ENCODE measurements around the gene ACTN1.
"Not testable (repeated sequence)": the region's sequence is repeated elsewhere in the genome, so short reads cannot be mapped to it uniquely, and the experiment has no call there.

The ACTN1 gene

GRCh38 chr14:68849416-68849815 lies 129.7 kb downstream of the ACTN1 start:
- H3K27me3 ChIP-seq (ENCODE audit: insufficient read depth, low read length): no peaks in the 10 kb centered on the region
- peaks cover 2% of the 10 kb centered on the region for H3K4me1 ChIP-seq (ENCODE audit: insufficient read depth, low read length, severe bottlenecking)
- no peaks in the 10 kb centered on the region for H3K36me3 ChIP-seq (ENCODE audit: insufficient read depth, low read length)
- H3K4me2 ChIP-seq (ENCODE audit: low read length): no peak overlapping the region
- no peaks in the 10 kb centered on the region for H3K79me2 ChIP-seq (ENCODE audit: insufficient read depth, low read length)
- H3K9me3 ChIP-seq (ENCODE audit: low read length): no peaks in the 10 kb centered on the region
- no peaks in the 10 kb centered on the region for H4K20me1 ChIP-seq (ENCODE audit: insufficient read depth, low read length)
- H3K4me3 ChIP-seq (ENCODE audit: low read depth, low read length, poor library complexity, severe bottlenecking): no peak overlapping the region
- no peak overlapping the region for H3K9ac ChIP-seq (ENCODE audit: low read length)
- no peak for TF ChIP-seq EZH2 (IDR thresholded peaks at IDR 0.05; ENCODE audit: borderline replicate concordance, low read length)
- TF ChIP-seq CTCF (IDR thresholded peaks at IDR 0.05; ENCODE audit: low read length): no peak
- H3K27ac ChIP-seq (ENCODE audit: low read depth, low read length, poor library complexity, severe bottlenecking): no peak overlapping the region
- H3K9me2 ChIP-seq (ENCODE audit: low read depth, low read length): no peaks in the 10 kb centered on the region
- H3F3A ChIP-seq (ENCODE audit: insufficient read depth, low read length): no peaks in the 10 kb centered on the region
- no peak overlapping the region for H2AFZ ChIP-seq (ENCODE audit: low read length)

- Histone ChIP-seq H3K9me2 (ENCODE audit: low read depth, low read length) (no peaks in the 10 kb centered on the region), H3K27me3 (ENCODE audit: insufficient read depth, low read length) (no peaks in the 10 kb centered on the region), H2AFZ (ENCODE audit: low read length) (no peak overlapping the region), H3K36me3 (ENCODE audit: insufficient read depth, low read length) (no peaks in the 10 kb centered on the region), H3K27ac (ENCODE audit: low read depth, low read length, poor library complexity, severe bottlenecking) (no peak overlapping the region), H3K79me2 (ENCODE audit: insufficient read depth, low read length) (no peaks in the 10 kb centered on the region), H3K9me3 (ENCODE audit: low read length) (no peaks in the 10 kb centered on the region), H3F3A (ENCODE audit: insufficient read depth, low read length) (no peaks in the 10 kb centered on the region), H3K4me1 (ENCODE audit: insufficient read depth, low read length, severe bottlenecking) (peaks cover 4% of the 10 kb centered on the region), H3K4me3 (ENCODE audit: low read depth, low read length, poor library complexity, severe bottlenecking) (no peak overlapping the region), H4K20me1 (ENCODE audit: insufficient read depth, low read length) (no peaks in the 10 kb centered on the region), H3K4me2 (ENCODE audit: low read length) (no peak overlapping the region), H3K9ac (ENCODE audit: low read length) (no peak overlapping the region)
- TF ChIP-seq EZH2 (IDR thresholded peaks at IDR 0.05; ENCODE audit: borderline replicate concordance, low read length) (no peak), CTCF (IDR thresholded peaks at IDR 0.05; ENCODE audit: low read length) (no peak)
These were observed 130.8 kb downstream of the ACTN1 start for GRCh38 chr14:68848253-68848652.

- H3K36me3 ChIP-seq (ENCODE audit: insufficient read depth, low read length); H3K27me3 ChIP-seq (ENCODE audit: insufficient read depth, low read length); H3K9me3 ChIP-seq (ENCODE audit: low read length); H3K79me2 ChIP-seq (ENCODE audit: insufficient read depth, low read length); H3K4me3 ChIP-seq (ENCODE audit: low read depth, low read length, poor library complexity, severe bottlenecking); H3K27ac ChIP-seq (ENCODE audit: low read depth, low read length, poor library complexity, severe bottlenecking); H3K4me2 ChIP-seq (ENCODE audit: low read length); H3K9ac ChIP-seq (ENCODE audit: low read length); H2AFZ ChIP-seq (ENCODE audit: low read length); H3F3A ChIP-seq (ENCODE audit: insufficient read depth, low read length); H3K9me2 ChIP-seq (ENCODE audit: low read depth, low read length); H4K20me1 ChIP-seq (ENCODE audit: insufficient read depth, low read length); H3K4me1 ChIP-seq (ENCODE audit: insufficient read depth, low read length, severe bottlenecking): not testable (repeated sequence)
These were observed 131.5 kb downstream of the ACTN1 start for GRCh38 chr14:68847640-68848039.

- peaks cover 4% of the 10 kb centered on the region for H3K4me1 ChIP-seq (ENCODE audit: insufficient read depth, low read length, severe bottlenecking)
- TF ChIP-seq EZH2 (IDR thresholded peaks at IDR 0.05; ENCODE audit: borderline replicate concordance, low read length): no peak
- TF ChIP-seq CTCF (IDR thresholded peaks at IDR 0.05; ENCODE audit: low read length): no peak
- H3F3A ChIP-seq (ENCODE audit: insufficient read depth, low read length): no peaks in the 10 kb centered on the region
These were observed 132.6 kb downstream of the ACTN1 start for GRCh38 chr14:68846466-68846865.

More at GRCh38 chr14:68846466-68846865, 132.6 kb downstream of the ACTN1 start:
- Histone ChIP-seq H3K4me2 (ENCODE audit: low read length) (no peak overlapping the region), H2AFZ (ENCODE audit: low read length) (no peak overlapping the region), H3K9ac (ENCODE audit: low read length) (no peak overlapping the region), H3K4me3 (ENCODE audit: low read depth, low read length, poor library complexity, severe bottlenecking) (no peak overlapping the region), H3K9me2 (ENCODE audit: low read depth, low read length) (no peaks in the 10 kb centered on the region), H3K79me2 (ENCODE audit: insufficient read depth, low read length) (no peaks in the 10 kb centered on the region), H4K20me1 (ENCODE audit: insufficient read depth, low read length) (no peaks in the 10 kb centered on the region), H3K27me3 (ENCODE audit: insufficient read depth, low read length) (no peaks in the 10 kb centered on the region), H3K36me3 (ENCODE audit: insufficient read depth, low read length) (no peaks in the 10 kb centered on the region), H3K9me3 (ENCODE audit: low read length) (no peaks in the 10 kb centered on the region), H3K27ac (ENCODE audit: low read depth, low read length, poor library complexity, severe bottlenecking) (no peak overlapping the region)
